Measurements from ENCODE around the gene ZMAT1. TPM values are rescaled to one million over a fixed set of nuclear protein-coding genes. Genes with fewer than 3 reads are reported as not detected.

ZMAT1 gene
- not detected in 2 replicates for total RNA-seq

DNA sequence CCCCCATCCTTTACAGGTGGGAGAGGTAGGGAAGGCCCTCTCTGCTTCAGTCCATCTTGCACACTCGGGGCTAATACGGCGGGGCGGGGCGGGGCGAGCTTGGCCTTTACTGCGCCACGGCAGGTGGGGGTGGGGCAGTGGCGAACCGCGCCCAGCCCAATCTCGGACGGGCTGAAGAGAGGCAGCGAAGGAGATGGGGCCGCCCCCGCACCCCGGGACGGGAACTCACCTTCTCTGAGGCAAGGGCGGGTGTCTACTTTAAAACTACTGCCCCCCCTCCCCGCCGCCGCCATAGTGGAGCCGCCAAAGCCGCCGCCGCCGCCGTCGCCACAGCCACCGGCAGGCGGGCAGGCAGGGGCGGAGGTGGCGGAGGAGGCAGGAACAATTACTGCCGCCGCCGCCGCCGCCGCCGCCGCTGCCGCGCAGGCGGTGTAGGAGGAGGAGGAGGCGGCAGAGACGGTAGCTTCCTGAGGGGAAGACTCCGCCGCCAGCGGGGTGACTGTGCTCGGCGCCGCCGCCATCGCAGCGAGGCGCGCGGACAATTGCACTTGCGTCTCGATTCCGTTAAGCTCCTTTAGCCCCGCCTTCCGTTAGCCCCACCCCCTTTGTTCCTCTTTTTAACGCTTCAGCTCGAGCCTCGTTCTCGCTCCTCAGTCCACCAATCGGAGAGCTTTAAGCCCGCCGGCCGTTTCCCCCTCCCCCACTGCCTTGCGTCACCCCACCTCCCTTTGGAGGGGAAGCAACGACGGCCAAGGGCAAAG, at the start of gene ZMAT1:
Gene ZMAT1, minus strand, starts transcription at position 540 of the 761 bp plus-strand sequence. Its CDS starts 19 bp downstream, at position 521.

Other genes starting within 250 kb of the ZMAT1 start
- not detected in 2 replicates for gene TCEAL2, start 193.7 kb upstream of the ZMAT1 start, total RNA-seq
- gene TCEAL6, start 210.5 kb upstream of the ZMAT1 start, total RNA-seq = not detected in 2 replicates
- not detected in 2 replicates for gene BEX5, start 223.9 kb upstream of the ZMAT1 start, total RNA-seq